CD4-positive, alpha-beta T cell treated with Interleukin-6 for 4 hours (primary cell): Measurements from ENCODE around the gene PRICKLE2.

Experiments
- DNase-seq: peaks from one replicate; pipeline ENCODE4 v3.0.0-alpha.2; 2020; ENCODE audit warnings: mixed read lengths

The PRICKLE2 gene

GRCh38 chr3:64067506-64068346, 157.5 kb downstream of the PRICKLE2 start:
- no peak for DNase-seq

DNA sequence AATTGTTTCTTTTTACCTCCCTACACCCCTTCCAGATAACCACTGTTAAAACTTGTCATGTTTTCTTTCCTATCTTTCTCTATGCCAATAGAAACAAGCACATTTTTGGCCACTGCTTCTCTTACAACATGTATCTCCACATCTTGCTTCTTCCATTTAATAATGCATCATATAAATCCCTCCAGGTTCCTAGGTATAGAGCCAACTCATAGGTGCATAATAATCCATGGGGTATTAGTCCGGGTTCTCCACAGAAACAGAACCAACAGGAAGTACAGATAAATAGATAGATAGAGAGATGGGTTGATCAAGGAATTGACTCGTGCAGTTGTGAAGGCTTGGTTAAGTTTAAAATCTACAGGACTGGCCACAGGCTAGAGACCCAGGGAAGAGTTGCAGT, 160.5 kb downstream of the PRICKLE2 start:
- no peak for DNase-seq

DNA sequence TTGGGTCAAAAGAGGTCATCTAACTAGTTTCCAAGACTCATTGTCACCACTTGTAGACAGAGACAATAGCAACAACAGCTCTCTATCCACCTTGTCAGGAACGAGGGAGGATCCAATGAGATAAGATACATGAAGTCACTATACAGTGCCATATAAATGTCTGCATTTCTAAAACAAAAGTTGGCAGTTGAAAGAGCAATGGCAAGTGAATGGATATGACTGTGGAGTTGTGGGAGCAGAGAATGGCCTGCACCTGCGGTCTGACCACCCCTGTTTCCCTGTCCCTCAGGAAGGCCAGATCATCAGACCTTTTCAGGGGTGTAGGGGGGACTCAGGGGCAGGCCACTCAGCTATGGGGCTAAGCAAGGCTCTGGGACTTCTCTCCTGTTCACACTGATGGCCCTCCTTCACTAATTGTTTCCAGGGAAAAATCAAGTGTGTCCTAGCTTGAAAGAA, 161.3 kb downstream of the PRICKLE2 start:
- no peak for DNase-seq

GRCh38 chr3:64063207-64063982, 161.9 kb downstream of the PRICKLE2 start:
- DNase-seq: no peak

- DNase-seq: no peak
These were observed 163.6 kb downstream of the PRICKLE2 start for GRCh38 chr3:64061628-64062027.

GRCh38 chr3:64059484-64060175, 165.6 kb downstream of the PRICKLE2 start:
- no peak for DNase-seq

GRCh38 chr3:64058566-64058965, 166.7 kb downstream of the PRICKLE2 start:
- no peak for DNase-seq

DNA sequence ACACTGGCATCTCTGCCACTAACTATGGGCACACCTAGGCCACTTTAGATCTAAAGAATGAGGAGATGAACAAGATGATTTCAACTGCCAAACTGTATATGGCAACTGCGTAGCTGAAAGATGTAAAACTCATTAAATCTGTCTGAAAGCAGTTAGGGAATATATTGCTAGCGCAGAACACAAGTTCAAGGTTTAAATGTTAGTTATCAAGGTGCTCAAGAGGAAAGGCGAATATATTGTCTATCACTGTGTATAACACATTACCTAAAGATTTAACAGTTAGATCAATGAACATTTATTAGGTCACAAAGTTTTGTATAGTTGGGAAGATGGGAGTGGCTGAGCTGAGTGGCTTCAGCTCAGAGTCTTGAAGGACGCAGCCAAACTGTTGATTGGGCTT, 168.0 kb downstream of the PRICKLE2 start:
- DNase-seq: no peak

DNA sequence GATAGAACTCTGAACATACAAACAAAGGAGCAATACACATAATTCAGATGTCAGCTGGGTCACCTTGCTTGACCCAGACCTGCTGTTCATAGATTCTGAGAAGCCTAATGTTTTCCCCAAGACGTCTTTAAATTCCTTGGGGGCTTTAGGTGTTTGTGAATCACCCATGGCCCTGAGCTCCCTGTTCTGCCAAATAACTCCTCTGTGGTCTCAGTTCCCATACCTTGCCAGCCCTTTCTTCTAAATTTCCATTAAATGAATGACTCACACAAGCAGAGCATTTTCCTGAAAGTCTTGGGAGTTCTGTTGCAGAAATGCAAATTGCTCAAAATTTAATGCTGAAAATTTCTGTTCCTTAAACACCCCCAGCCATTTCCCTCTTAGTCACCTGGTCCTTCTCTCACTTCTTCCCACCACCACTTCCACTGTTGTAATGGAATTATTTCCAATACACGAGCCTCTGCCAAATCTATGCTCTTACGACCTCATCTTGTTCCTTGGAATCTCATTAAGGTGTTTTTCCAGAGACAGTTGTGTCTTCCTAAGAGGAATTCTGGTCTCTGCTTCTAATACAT, 168.6 kb downstream of the PRICKLE2 start:
- no peak for DNase-seq

DNA sequence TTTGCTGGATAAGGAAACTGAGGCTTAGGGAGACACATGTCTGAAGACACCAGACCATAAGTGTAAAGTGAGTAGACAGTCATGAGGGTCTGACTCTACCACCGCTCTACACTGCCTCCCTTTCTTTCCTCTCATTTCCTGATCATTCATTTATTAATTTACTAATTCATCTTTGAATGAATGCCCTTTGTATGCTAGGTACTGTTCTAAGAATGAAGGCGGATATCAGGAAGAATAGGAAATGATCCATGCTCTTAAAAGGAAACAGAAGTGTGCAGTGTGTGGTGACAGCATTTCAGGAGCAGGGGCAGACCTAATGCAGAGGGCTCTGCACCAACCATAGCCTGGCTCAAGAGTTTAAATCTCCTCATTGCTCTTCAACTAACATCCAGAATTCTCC, 170.2 kb downstream of the PRICKLE2 start:
- no peak for DNase-seq

GRCh38 chr3:64054488-64054887, 170.8 kb downstream of the PRICKLE2 start:
- DNase-seq: no peak

DNA sequence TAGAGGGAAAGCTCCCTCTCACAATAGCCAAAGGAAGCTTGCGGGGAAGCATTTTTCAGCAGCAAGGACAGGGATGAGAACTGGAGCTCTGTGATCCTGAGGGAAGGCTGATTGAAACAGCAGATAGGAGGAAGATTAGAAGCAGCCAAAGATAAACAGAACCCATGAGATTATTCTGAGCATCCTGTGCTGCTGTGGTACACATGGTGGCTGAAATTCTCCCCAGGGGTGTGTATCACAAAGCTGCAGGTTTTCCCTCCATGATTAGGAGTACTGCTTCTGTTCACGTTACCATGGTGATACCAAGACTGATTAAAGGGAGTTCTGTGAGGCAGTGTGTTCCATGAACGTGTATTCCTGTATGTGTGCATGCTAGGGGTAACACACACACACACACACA, 171.7 kb downstream of the PRICKLE2 start:
- DNase-seq: no peak

DNA sequence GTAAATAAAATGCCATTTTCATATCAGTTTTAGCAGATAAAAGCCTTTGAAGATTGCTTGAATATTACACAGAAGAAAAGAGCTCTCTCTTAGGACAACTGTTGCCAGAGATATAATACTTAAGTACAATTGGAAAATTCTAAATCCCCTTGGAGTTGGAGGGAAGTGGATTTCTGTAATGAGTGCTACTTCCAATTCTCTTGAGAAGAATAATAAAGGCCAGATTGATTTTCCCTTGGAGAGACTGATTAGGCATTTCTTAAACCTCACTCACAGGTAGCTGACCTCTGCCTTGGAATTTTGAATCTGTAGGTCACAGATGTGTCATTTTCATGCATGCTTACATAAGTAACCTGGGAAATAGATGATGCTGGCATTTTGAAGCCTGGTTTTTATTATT, 172.1 kb downstream of the PRICKLE2 start:
- DNase-seq: no peak

DNA sequence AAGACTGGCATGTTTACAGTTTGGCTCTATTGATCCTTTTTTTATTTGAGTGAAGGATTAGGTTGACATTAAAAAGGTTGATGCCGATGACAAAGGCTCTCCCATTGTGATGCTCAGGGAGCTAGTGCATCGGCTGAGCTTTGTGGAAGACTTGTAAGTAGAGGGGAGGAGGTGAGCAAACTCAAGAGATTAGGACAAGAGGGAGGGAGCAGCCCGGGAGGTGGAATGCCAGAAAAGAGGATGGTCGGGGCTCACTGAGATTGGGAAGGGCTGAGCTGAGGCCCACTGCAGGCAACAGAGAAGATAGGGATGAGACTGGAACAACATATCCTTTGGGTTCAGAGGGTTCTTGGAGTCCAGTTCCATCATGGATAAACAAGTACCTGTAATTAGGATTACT, 175.4 kb downstream of the PRICKLE2 start:
- DNase-seq: no peak

- no peak for DNase-seq
These were observed 176.1 kb downstream of the PRICKLE2 start for GRCh38 chr3:64049136-64049535.

- no peak for DNase-seq
These were observed 176.6 kb downstream of the PRICKLE2 start for GRCh38 chr3:64048631-64049061.

GRCh38 chr3:64047787-64048186, 177.5 kb downstream of the PRICKLE2 start:
- no peak for DNase-seq

GRCh38 chr3:64046996-64047594, 178.2 kb downstream of the PRICKLE2 start:
- DNase-seq: no peak

DNA sequence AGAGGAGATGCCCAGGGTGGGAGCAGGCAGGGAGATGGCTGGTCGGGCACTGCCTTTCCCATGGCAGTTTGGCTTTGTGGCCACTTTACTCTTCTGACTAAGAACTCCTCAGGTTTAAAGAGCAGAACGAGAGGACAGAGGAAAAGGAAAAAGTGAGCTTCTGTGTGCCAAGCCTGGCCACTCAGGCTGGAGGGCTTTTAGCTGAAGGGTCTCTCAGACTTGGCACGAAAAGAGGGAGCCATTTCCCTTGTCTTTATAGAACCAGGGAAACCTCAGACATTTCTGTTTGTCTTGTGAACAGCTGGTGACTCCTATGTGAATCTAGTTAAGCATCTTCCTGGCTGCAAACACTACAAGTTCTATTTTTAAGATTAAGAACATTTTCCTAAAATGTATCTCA, 178.7 kb downstream of the PRICKLE2 start:
- DNase-seq: no peak

- no peak for DNase-seq
These were observed 182.3 kb downstream of the PRICKLE2 start for GRCh38 chr3:64042952-64043351.
